HL-60 (cell line): ENCODE data around the gene PTMA.

Experiments used
- DNase-seq, 2 experiments: peaks; one replicate each; pipeline ENCODE4 v3.0.0-alpha.2; 2010 to 2020; ENCODE audit warnings: low read depth in 1 of 2, low spot score in 1 of 2
- H3K27ac ChIP-seq: fragments of 250-450 bp; sonication (Bioruptor Pico); replicated peaks from 2 replicates; pipeline ENCODE4 v1.5.1; 2020; ENCODE audit warnings: mild to moderate bottlenecking, moderate library complexity
- H3K27me3 ChIP-seq: fragments of 250-450 bp; sonication (Bioruptor Pico); 2 replicates; pipeline ENCODE4 v1.5.1; 2021; ENCODE audit warnings: mild to moderate bottlenecking, moderate library complexity; ENCODE audit not compliant: insufficient read depth, poor library complexity, severe bottlenecking
- H3K4me3 ChIP-seq: replicated peaks from 2 replicates; pipeline ENCODE4 v1.5.1; 2011; ENCODE audit warnings: mild to moderate bottlenecking, control low read depth, low read length; ENCODE audit not compliant: insufficient read depth
- CTCF ChIP-seq: IDR thresholded peaks from one replicate; pipeline ENCODE4 v1.5.1; 2011; ENCODE audit warnings: low read length, control low read depth, inconsistent platforms; ENCODE audit not compliant: insufficient read depth
- GABPA ChIP-seq: IDR thresholded peaks from 2 replicates; pipeline ENCODE4 v1.6.1; 2012; ENCODE audit warnings: low read depth
- POLR2AphosphoS5 ChIP-seq: IDR thresholded peaks from 2 replicates; pipeline ENCODE4 v1.6.1; 2012; ENCODE audit warnings: low read depth
- SPI1 ChIP-seq: IDR thresholded peaks from 2 replicates; pipeline ENCODE4 v1.6.1; 2012; ENCODE audit warnings: low read depth, mild to moderate bottlenecking, borderline replicate concordance
- TF ChIP-seq, protein P1 (sequence below): IDR thresholded peaks from 2 replicates; pipeline ENCODE4 v1.6.1; 2012; ENCODE audit warnings: low read depth; ENCODE audit not compliant: insufficient replicate concordance

PTMA gene

DNA sequence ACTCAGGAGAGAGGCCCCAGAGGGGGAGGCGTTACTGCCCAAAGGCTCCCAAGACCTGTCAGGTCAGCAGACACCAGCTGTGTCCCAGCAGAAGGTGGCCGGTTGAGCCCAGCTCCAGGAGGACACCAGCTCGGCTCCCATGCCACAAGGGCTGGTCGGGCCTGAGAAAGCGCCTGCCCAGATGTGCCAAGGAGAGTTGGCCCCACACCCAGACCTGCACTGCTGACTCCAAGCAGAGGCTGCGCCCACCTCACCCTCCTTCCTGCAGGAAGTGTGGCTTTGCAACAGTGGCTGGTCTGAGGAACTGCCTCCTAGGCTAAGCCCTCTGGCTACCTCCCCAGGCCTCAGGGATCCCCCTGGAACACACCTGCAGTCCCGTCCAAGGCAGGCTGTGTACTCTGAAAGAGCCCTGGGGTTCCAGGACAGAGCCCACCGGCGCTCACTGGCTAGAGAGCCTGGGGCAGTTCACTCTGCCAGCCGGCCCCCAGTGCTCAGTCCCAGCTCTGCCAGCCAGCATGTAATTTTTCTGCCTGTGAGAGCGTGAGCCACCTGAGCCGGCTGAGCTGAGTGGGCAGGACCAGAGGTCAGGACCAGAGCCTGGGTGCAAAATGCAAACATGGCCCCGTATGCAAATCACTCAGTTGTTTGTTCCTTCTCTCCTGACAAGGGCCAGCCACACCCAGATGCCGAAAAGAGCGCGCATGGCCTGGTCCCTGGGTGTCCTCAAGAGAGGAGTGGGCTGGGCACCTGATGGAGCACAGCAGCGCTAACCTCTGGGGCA is 36.9 kb upstream of the PTMA start:
- Histone ChIP-seq H3K27me3 (no peaks in the 10 kb centered on the region), H3K27ac (peak overlapping the region; percentile 81), H3K4me3 (no peak overlapping the region)

DNA sequence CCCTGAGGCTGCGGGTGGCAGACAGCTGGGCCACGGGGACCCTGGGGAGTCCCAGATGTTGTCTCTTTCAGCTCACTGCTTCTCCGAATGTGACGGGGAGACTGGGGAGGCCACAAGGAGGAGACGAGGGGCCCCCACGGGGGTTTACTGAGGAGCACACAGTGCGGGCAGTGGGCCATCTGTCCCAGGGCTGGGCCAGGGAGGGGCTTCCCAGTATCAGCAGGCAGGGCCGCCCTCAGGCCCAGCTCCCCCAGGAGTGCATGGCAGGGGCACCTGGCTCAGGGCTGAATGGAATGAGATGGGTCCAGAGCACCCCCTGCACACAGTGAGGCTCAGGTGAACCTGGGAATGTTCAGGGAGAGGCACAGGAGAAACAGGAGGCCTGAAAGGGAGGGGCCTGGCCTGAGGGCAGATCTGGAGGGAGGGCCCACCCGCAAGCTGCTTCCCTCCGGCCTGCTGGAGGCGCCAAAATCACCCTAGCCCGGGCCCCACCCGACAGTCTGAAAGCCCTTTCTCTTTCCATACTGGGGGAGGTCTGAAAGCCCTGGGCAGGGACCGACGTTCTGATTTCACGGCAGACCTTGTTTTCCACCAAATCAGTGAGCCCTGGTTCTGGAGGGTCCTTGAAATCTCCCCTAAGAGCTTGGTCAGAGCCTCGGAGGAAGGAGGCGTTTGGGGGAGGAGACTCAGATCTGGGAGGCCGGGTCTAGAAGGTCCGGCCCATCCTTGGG is 35.5 kb upstream of the PTMA start:
- TF ChIP-seq, protein P1, sequence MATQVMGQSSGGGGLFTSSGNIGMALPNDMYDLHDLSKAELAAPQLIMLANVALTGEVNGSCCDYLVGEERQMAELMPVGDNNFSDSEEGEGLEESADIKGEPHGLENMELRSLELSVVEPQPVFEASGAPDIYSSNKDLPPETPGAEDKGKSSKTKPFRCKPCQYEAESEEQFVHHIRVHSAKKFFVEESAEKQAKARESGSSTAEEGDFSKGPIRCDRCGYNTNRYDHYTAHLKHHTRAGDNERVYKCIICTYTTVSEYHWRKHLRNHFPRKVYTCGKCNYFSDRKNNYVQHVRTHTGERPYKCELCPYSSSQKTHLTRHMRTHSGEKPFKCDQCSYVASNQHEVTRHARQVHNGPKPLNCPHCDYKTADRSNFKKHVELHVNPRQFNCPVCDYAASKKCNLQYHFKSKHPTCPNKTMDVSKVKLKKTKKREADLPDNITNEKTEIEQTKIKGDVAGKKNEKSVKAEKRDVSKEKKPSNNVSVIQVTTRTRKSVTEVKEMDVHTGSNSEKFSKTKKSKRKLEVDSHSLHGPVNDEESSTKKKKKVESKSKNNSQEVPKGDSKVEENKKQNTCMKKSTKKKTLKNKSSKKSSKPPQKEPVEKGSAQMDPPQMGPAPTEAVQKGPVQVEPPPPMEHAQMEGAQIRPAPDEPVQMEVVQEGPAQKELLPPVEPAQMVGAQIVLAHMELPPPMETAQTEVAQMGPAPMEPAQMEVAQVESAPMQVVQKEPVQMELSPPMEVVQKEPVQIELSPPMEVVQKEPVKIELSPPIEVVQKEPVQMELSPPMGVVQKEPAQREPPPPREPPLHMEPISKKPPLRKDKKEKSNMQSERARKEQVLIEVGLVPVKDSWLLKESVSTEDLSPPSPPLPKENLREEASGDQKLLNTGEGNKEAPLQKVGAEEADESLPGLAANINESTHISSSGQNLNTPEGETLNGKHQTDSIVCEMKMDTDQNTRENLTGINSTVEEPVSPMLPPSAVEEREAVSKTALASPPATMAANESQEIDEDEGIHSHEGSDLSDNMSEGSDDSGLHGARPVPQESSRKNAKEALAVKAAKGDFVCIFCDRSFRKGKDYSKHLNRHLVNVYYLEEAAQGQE = no peak
- TF ChIP-seq SPI1 = no peak
- no peak for TF ChIP-seq POLR2AphosphoS5
- TF ChIP-seq CTCF = peak; percentile 2
- no peak for TF ChIP-seq GABPA
- DNase-seq = peak in 1 of 2 experiments; percentile 59
- peak overlapping the region; percentile 81 for H3K27ac ChIP-seq
- H3K27me3 ChIP-seq = no peaks in the 10 kb centered on the region
- no peak overlapping the region for H3K4me3 ChIP-seq

More for the DNA sequence above, 36.9 kb upstream of the PTMA start:
- peak in 1 of 2 experiments; percentile 71 for DNase-seq
- no peak for TF ChIP-seq CTCF
- peak; percentile 51; the same call in 1 of the 2 replicates for TF ChIP-seq SPI1
- no peak for TF ChIP-seq GABPA
- TF ChIP-seq POLR2AphosphoS5 = peak; percentile 44; the same call in 1 of the 2 replicates
- TF ChIP-seq, protein P1 = no peak

DNA sequence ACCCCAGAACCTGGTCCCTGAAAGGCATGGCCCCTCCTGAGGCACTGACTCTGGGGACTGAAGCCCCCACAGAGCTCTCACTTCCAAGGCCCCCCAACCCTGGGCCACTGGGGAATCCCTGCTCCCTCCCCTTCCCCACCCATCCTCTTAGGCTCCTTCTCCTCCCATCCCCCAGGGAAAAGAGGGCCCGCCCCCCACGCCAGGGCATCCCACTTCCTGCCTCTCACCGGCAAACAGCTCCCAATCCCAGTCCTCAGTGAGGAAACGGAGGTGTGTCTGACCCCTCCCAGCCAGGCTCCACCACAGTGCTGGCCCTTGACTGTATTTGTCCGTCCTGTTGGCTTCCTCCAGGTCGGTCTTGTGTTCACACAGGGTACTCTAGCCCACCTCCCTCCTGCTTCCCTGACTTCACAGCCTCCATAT is 35.0 kb upstream of the PTMA start:
- H3K27me3 ChIP-seq = no peaks in the 10 kb centered on the region
- H3K27ac ChIP-seq = peak overlapping the region; percentile 81
- TF ChIP-seq GABPA = no peak
- TF ChIP-seq SPI1 = no peak
- TF ChIP-seq CTCF = no peak
- TF ChIP-seq POLR2AphosphoS5 = no peak
- TF ChIP-seq, protein P1 = no peak
- no peak for DNase-seq
- H3K4me3 ChIP-seq = no peak overlapping the region
